NOMO-1 (cell line): ENCODE measurements around the gene KRTAP2-3.
"Not testable (repeated sequence)": the region's sequence is repeated elsewhere in the genome, so short reads cannot be mapped to it uniquely, and the experiment has no call there.

Experiments
- DNase-seq, 2 experiments: peaks; one replicate each; lab custom pipeline; 2025; ENCODE audit not compliant: unreplicated experiment in 2 of 2; lab: John Stamatoyannopoulos, UW

Gene KRTAP2-3

DNA sequence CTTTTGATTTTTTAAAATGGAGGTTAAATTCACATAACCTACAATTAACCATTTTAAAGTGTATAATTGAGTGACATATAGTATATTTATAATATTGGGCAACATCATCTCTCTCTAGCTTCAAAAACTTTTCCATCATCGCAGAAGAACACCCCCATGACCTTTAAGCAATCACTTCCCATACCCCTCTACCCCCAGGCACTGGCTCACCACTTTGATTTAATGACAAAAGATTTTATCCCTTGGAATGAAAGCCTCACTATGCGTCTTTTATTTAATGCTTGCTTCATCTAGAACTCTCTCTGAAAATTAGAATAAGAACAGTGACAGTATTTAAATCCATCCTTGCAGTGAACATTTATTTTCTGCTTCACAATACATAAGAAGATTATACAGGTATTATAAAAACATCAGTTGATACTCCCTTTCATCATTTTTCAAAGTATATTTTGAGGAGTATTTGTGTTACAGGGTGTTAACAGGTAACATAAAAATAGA lies 22.0 kb downstream of the KRTAP2-3 start:
- no peak for DNase-seq

DNA sequence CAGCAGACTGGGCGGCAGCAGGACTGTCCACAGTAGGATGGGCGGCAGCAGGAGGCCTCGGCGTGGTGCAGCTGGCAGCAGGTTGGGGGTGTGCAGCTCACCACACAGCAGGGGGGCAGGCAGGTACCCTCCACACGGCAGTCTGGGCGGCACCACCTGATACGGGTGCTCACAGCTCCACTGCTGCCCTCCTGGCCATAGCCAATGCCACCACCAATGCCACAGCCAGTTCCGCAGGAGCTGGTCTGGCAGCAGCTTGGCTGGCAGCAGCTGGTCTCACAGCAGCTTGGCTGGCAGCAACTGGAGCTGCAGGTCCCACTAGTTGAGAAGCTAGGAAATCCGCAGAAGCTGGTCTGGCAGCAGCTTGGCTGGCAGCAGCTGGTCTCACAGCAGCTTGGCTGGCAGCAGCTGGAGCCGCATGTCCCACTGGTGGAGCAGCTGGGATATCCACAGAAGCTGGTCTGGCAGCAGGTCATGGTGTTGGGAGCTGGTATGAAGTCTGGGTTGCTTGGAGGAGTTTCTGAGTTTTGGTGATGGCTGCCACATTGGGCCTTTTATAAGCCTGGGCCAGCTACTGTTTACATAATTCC lies 25.5 kb downstream of the KRTAP2-3 start, which contains the start of gene KRTAP1-3:
Gene KRTAP1-3, minus strand, starts transcription at position 529 of the 590 bp plus-strand sequence. Its CDS starts 53 bp downstream, at position 476.
- DNase-seq: not testable (repeated sequence)

DNA sequence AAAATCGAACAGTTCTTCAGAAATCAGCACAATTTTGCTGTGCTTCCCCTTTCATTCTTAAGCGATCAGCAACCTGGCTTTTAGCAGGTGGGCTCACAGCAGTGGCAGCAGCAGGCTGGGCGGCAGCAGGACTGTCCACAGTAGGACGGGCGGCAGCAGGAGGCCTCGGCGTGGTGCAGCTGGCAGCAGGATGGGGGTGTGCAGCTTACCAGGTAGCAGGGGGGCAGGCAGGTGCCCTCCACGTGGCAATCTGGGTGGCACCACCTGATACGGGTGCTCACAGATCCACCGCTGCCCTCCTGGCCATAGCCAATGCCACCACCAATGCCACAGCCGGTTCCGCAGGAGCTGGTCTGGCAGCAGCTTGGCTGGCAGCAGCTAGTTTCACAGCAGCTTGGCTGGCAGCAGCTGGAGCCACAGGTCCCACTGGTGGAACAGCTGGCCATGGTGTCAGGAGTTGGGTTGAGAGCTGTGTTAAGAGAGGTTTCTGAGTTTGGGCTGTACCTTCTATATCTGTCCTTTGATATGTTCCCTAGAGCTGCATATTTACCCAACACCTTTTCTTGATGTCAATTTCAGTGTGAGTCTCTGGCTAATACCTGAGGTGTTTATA lies 30.2 kb downstream of the KRTAP2-3 start, which contains the start of gene KRTAP1-4:
Gene KRTAP1-4, minus strand, starts transcription at position 563 of the 613 bp plus-strand sequence. Its CDS starts 117 bp downstream, at position 446.
- DNase-seq: no peak

GRCh38 chr17:41026715-41027471 lies 33.0 kb downstream of the KRTAP2-3 start, which contains the start of gene KRTAP1-5:
Gene KRTAP1-5 (minus strand): TSS chr17:41027208. CDS start chr17:41027155, 53 bp downstream.
- DNase-seq: no peak

- no peak for DNase-seq
These were observed 35.2 kb downstream of the KRTAP2-3 start for GRCh38 chr17:41024697-41025096.

DNA sequence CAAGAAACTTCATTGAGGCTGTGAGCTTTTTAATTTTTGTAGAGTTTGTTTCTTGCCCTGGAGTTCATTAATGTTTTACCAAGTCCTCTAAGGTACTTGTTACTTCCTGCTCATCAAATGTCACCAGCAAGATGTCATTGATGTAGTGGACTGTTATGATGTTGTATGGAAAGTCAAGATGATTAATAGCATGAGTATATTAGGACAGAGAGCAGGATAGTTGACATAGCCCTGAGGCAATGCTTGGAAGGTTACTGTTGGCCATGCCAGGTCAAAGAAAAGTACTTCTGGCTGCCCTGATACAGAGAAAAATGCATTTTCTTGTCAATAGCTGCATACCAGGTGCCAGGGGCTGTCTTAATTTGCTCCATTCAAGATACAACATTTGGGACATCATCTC lies 39.6 kb downstream of the KRTAP2-3 start:
- no peak for DNase-seq

DNA sequence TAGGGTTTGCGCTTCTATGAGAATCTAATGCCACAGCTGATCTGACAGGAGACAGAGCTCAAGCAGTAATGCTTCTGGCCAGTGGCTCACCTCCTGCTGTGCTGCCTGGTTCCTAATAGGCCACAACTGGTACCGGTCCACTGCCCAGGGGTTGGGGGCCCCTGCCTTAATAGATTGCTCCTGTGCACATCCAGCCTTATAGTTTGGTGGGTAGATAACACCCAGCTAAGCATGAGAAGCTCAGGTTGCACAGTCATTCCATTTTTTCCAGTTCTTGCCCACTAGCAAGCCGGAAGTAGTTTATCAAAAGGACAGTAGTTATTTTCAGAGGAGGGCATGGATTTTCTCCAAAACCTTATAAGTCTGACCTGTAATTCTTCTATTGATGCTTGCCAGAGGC lies 40.5 kb downstream of the KRTAP2-3 start:
- DNase-seq: no peak

- DNase-seq: no peak
These were observed 41.4 kb downstream of the KRTAP2-3 start for GRCh38 chr17:41018541-41018940.

GRCh38 chr17:41016578-41017215 lies 43.2 kb downstream of the KRTAP2-3 start:
- DNase-seq: no peak

DNA sequence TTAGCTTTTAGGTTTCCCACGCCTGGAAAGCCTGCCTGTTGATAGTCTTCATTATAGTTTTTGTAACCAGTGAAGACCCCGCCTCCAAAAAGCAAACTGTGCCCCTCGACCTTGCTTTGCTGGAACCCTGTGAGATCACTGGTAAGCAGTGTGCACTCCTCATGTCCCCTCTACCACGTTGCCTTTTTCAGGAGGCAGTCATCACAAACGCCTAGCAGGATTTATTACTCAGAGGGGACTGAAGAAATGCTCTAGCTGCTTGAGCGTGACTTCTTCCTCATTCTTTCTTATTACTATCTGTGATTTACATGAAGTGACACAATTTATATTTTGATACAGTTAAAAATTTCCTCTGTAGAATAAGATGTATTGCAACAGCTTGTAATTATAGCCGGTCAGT lies 44.5 kb downstream of the KRTAP2-3 start:
- no peak for DNase-seq

DNA sequence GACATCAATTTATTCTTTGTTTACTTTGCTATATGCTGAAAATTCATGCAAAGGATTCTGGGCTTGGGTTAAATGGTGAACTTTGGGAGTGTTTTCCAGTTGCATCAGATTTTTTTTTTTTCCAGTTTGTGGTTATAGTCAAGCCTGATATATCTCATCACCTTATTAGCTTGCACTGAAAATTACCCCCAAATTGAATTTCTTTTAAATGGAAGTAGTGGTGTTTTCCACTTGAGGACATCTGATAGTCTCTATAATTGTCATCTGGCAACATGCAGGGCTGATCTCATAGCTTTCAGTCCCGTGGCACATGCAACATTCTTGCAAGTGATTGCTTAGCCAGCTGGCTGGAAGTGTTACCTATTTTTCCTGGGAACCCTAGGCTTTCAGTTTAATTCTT lies 46.3 kb downstream of the KRTAP2-3 start:
- DNase-seq: no peak

- no peak for DNase-seq
These were observed 46.7 kb downstream of the KRTAP2-3 start for GRCh38 chr17:41013181-41013580.

DNA sequence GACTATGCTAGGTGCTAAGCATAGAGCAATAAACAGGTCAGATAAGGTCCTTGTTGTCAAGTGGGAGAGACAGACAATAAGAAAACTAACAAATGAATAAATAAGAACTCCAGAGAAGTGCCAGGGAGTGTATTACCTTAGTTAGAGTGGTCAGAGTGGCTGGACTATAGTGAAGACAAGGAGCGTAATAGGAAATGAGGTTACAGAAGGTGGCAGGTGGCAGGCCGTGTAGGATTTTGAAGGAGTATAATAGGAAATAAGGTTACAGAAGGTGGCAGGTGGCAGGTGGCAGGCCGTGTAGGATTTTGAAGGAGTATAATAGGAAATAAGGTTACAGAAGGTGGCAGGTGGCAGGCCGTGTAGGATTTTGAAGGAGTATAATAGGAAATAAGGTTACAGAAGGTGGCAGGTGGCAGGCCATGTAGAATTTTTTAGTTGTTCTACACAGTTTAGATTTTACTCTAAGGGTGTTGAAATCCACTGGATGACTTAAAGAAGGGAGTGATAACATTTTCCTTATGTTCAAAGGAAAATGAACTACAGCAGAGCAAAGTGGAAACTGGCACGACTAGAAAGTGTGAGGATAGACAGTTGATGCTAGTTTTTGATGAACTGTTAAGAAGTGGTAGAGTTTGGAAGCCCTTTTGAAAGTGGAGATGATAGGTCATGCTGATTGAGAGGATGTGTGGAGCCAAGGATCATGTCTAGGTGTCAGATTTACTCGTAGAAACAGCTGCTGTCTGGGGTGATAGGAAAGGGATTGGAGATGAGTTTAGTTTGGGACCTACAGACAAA lies 47.4 kb downstream of the KRTAP2-3 start:
- no peak for DNase-seq

DNA sequence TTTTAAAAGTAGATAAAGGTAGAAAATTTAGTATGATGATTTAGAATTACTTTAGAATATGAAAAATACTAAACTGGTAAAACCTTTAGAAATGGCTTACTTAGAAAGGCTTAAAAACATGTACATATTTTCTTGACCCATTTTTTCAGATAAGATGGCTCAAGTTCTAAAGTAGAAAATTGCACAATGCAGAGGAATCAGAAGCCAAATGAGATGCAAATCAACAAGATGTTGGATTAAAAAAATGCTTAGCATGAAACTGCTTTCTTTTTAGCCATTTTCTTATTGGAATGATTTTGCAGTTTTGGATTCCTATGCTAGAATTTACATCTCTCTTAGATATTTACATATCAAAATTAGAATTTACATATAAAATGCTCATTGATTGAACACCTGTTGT lies 49.5 kb downstream of the KRTAP2-3 start:
- no peak for DNase-seq

GRCh38 chr17:41009936-41010335 lies 50.0 kb downstream of the KRTAP2-3 start:
- DNase-seq: no peak

- DNase-seq: no peak
These were observed 50.6 kb downstream of the KRTAP2-3 start for GRCh38 chr17:41009301-41009760.
